Activated T-helper 2 cell treated with anti-CD3 and anti-CD28 coated beads, Interferon-gamma antibody, Interleukin-2, Interleukin-4, amounts not matched to agents 10 μg/mL and 5 μg/mL and 100 μg/mL, durations not matched to agents 14 hours and 24 hours and 36 hours (primary cell): ENCODE measurements around the gene RAB43. TPM values are rescaled to one million over a fixed set of nuclear protein-coding genes. Genes with fewer than 3 reads are reported as not detected.
"Not testable (repeated sequence)": the region's sequence is repeated elsewhere in the genome, so short reads cannot be mapped to it uniquely, and the experiment has no call there.

Experiments
- DNase-seq: peaks from one replicate; pipeline ENCODE4 v3.0.0; 2021; ENCODE audit warnings: low spot score
- H3K27ac Mint-ChIP-seq: one replicate; pipeline ENCODE4 v1.8.0; 2021; ENCODE audit warnings: mixed read lengths
- H3K27me3 Mint-ChIP-seq: one replicate; pipeline ENCODE4 v1.8.0; 2021; ENCODE audit warnings: low read depth, mixed read lengths
- H3K36me3 Mint-ChIP-seq: one replicate; pipeline ENCODE4 v1.8.0; 2021; ENCODE audit warnings: low read depth, mixed read lengths
- H3K4me1 Mint-ChIP-seq: one replicate; pipeline ENCODE4 v1.8.0; 2021; ENCODE audit warnings: low read depth, mixed read lengths
- H3K4me3 Mint-ChIP-seq: one replicate; pipeline ENCODE4 v1.8.0; 2021; ENCODE audit warnings: low read depth, mild to moderate bottlenecking, moderate library complexity, mixed read lengths
- H3K9me3 Mint-ChIP-seq: one replicate; pipeline ENCODE4 v1.8.0; 2021; ENCODE audit warnings: mixed read lengths
- intact Hi-C: fragments of 100-400 bp; cut with micrococcal nuclease; formaldehyde crosslinking; loops from one replicate; pipeline ENCODE4 v1.15.1; 2023
- total RNA-seq: library from RNA; stranded (reverse); gene quantifications from 2 replicates; pipeline ENCODE4 v1.2.3, GENCODE V29; 2022

The RAB43 gene
- total RNA-seq, 1 donor from 2014 or later: 30.7 TPM

- H3K9me3 Mint-ChIP-seq: no peaks in the 10 kb centered on the region
- no peak for DNase-seq
- no peaks in the 10 kb centered on the region for H3K27me3 Mint-ChIP-seq
- H3K4me1 Mint-ChIP-seq: peaks cover 17% of the 10 kb centered on the region
- H3K4me3 Mint-ChIP-seq: no peak overlapping the region
- H3K36me3 Mint-ChIP-seq: peaks cover 42% of the 10 kb centered on the region
- no peak overlapping the region for H3K27ac Mint-ChIP-seq
- intact Hi-C loops: no loop called here
Observed at GRCh38 chr3:129103296-129103695, 18.3 kb downstream of the RAB43 start.

- Mint-ChIP-seq H3K27me3 (no peaks in the 10 kb centered on the region), H3K9me3 (no peaks in the 10 kb centered on the region), H3K4me1 (peaks cover 19% of the 10 kb centered on the region), H3K4me3 (no peak overlapping the region), H3K27ac (peak overlapping the region; percentile 58), H3K36me3 (peaks cover 46% of the 10 kb centered on the region)
- intact Hi-C loops: no loop called here
- DNase-seq: no peak
Observed at GRCh38 chr3:129101370-129102138, 20.1 kb downstream of the RAB43 start.

- intact Hi-C loops: no loop called here
- Mint-ChIP-seq H3K4me3 (no peak overlapping the region), H3K27me3 (no peaks in the 10 kb centered on the region), H3K4me1 (peaks cover 22% of the 10 kb centered on the region), H3K36me3 (peaks cover 46% of the 10 kb centered on the region), H3K9me3 (no peaks in the 10 kb centered on the region), H3K27ac (no peak overlapping the region)
- DNase-seq: no peak
Observed at GRCh38 chr3:129100274-129100673, 21.3 kb downstream of the RAB43 start.

GRCh38 chr3:129095285-129095684 lies 26.3 kb downstream of the RAB43 start:
- intact Hi-C loops: no loop called here
- no peak for DNase-seq
- no peak overlapping the region for H3K4me3 Mint-ChIP-seq
- no peaks in the 10 kb centered on the region for H3K27me3 Mint-ChIP-seq
- no peaks in the 10 kb centered on the region for H3K9me3 Mint-ChIP-seq
- H3K36me3 Mint-ChIP-seq: peaks cover 43% of the 10 kb centered on the region
- H3K27ac Mint-ChIP-seq: no peak overlapping the region
- peaks cover 17% of the 10 kb centered on the region for H3K4me1 Mint-ChIP-seq

- H3K4me3 Mint-ChIP-seq, DNase-seq, H3K36me3 Mint-ChIP-seq, H3K27me3 Mint-ChIP-seq, H3K4me1 Mint-ChIP-seq, H3K9me3 Mint-ChIP-seq, intact Hi-C loops, H3K27ac Mint-ChIP-seq: not testable (repeated sequence)
Observed at GRCh38 chr3:129088312-129088711, 33.3 kb downstream of the RAB43 start.

- H3K27ac Mint-ChIP-seq, H3K9me3 Mint-ChIP-seq, intact Hi-C loops, H3K4me1 Mint-ChIP-seq, H3K27me3 Mint-ChIP-seq, H3K36me3 Mint-ChIP-seq, DNase-seq, H3K4me3 Mint-ChIP-seq: not testable (repeated sequence)
Observed at GRCh38 chr3:129087904-129088303, 33.7 kb downstream of the RAB43 start.

GRCh38 chr3:129087138-129087702 lies 34.4 kb downstream of the RAB43 start:
- intact Hi-C loops: no loop called here
- no peaks in the 10 kb centered on the region for H3K9me3 Mint-ChIP-seq

GRCh38 chr3:129085818-129086217 lies 35.8 kb downstream of the RAB43 start:
- no peak overlapping the region for H3K4me3 Mint-ChIP-seq
- no peaks in the 10 kb centered on the region for H3K9me3 Mint-ChIP-seq
- H3K36me3 Mint-ChIP-seq: peaks cover 3% of the 10 kb centered on the region
- H3K27ac Mint-ChIP-seq: no peak overlapping the region
- no peaks in the 10 kb centered on the region for H3K27me3 Mint-ChIP-seq
- peaks cover 2% of the 10 kb centered on the region for H3K4me1 Mint-ChIP-seq
- no peak for DNase-seq
- intact Hi-C loops: no loop called here

More at GRCh38 chr3:129087138-129087702, 34.4 kb downstream of the RAB43 start:
- no peaks in the 10 kb centered on the region for H3K27me3 Mint-ChIP-seq
- DNase-seq: no peak
- no peak overlapping the region for H3K4me3 Mint-ChIP-seq
- no peaks in the 10 kb centered on the region for H3K4me1 Mint-ChIP-seq
- peaks cover 5% of the 10 kb centered on the region for H3K36me3 Mint-ChIP-seq
- no peak overlapping the region for H3K27ac Mint-ChIP-seq

- H3K9me3 Mint-ChIP-seq: no peaks in the 10 kb centered on the region
- peaks cover 3% of the 10 kb centered on the region for H3K36me3 Mint-ChIP-seq
- intact Hi-C loops: no loop called here
Observed at GRCh38 chr3:129085165-129085715, 36.4 kb downstream of the RAB43 start.

GRCh38 chr3:129084501-129084900 lies 37.1 kb downstream of the RAB43 start:
- Mint-ChIP-seq H3K9me3 (no peaks in the 10 kb centered on the region), H3K36me3 (peaks cover 3% of the 10 kb centered on the region), H3K27me3 (no peaks in the 10 kb centered on the region), H3K27ac (no peak overlapping the region), H3K4me3 (no peak overlapping the region), H3K4me1 (peaks cover 2% of the 10 kb centered on the region)
- intact Hi-C loops: no loop called here
- no peak for DNase-seq

More at GRCh38 chr3:129085165-129085715, 36.4 kb downstream of the RAB43 start:
- no peak for DNase-seq
- peaks cover 2% of the 10 kb centered on the region for H3K4me1 Mint-ChIP-seq
- H3K27ac Mint-ChIP-seq: no peak overlapping the region
- no peaks in the 10 kb centered on the region for H3K27me3 Mint-ChIP-seq
- H3K4me3 Mint-ChIP-seq: no peak overlapping the region

GRCh38 chr3:129082026-129082425 lies 39.6 kb downstream of the RAB43 start:
- no peaks in the 10 kb centered on the region for H3K9me3 Mint-ChIP-seq
- intact Hi-C loops: no loop called here
- no peak for DNase-seq
- peaks cover 2% of the 10 kb centered on the region for H3K4me1 Mint-ChIP-seq
- no peak overlapping the region for H3K27ac Mint-ChIP-seq
- no peak overlapping the region for H3K4me3 Mint-ChIP-seq
- peaks cover 3% of the 10 kb centered on the region for H3K36me3 Mint-ChIP-seq
- H3K27me3 Mint-ChIP-seq: no peaks in the 10 kb centered on the region

GRCh38 chr3:129081503-129081902 lies 40.1 kb downstream of the RAB43 start:
- H3K36me3 Mint-ChIP-seq: peaks cover 3% of the 10 kb centered on the region
- no peak overlapping the region for H3K27ac Mint-ChIP-seq
- H3K9me3 Mint-ChIP-seq: no peaks in the 10 kb centered on the region
- peaks cover 2% of the 10 kb centered on the region for H3K4me1 Mint-ChIP-seq
- intact Hi-C loops: no loop called here
- no peak for DNase-seq
- H3K4me3 Mint-ChIP-seq: no peak overlapping the region
- H3K27me3 Mint-ChIP-seq: no peaks in the 10 kb centered on the region

GRCh38 chr3:129078510-129078909 lies 43.1 kb downstream of the RAB43 start:
- no peaks in the 10 kb centered on the region for H3K27me3 Mint-ChIP-seq
- H3K36me3 Mint-ChIP-seq: no peaks in the 10 kb centered on the region
- peaks cover 2% of the 10 kb centered on the region for H3K4me1 Mint-ChIP-seq
- H3K27ac Mint-ChIP-seq: no peak overlapping the region
- no peak for DNase-seq
- H3K9me3 Mint-ChIP-seq: no peaks in the 10 kb centered on the region
- intact Hi-C loops: no loop called here
- no peak overlapping the region for H3K4me3 Mint-ChIP-seq
